HG02938 (cell line): ENCODE data around the gene HOXD4.

Source experiments
- ATAC-seq: cut with Tn5 transposase; IDR thresholded peaks from one replicate; pipeline ENCODE4 v1.9.1; 2021; ENCODE audit warnings: mild to moderate bottlenecking, moderate library complexity; ENCODE audit not compliant: unreplicated experiment

Gene HOXD4

DNA sequence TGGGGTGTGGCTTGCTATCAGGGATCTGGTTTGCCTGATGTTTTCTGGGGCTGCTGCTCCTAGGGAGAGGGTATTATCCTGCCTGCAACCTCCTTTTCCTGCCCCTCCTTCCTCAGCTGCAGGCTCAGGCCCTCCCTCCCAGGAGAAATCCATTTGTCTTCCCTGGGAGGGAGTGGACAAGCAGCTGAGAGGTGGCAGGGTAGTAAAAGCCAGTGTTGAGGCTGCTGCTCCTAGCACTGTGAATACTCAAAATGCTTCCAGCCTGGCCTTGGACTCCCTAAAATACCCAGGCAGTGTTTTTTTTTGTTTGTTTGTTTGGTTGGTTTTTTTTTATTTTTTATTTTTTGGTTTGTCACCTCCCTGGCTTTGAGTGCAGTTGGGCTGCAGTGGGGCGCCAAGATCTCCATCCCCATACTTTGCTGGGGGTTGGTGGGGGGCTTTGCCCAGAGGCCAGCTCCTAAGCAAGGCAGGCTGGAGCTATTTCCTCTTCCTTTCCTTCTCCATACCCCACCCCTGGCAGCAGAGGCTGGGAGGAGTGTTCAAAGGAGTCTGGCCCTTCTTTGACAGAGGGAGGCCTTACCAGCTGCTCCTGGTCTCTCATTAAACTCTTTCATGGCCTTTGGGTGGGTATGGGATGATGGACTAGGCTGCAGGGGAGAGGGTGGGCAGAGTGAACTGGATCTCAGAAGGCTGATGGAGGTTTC, 19.4 kb downstream of the HOXD4 start:
- no peak for ATAC-seq

DNA sequence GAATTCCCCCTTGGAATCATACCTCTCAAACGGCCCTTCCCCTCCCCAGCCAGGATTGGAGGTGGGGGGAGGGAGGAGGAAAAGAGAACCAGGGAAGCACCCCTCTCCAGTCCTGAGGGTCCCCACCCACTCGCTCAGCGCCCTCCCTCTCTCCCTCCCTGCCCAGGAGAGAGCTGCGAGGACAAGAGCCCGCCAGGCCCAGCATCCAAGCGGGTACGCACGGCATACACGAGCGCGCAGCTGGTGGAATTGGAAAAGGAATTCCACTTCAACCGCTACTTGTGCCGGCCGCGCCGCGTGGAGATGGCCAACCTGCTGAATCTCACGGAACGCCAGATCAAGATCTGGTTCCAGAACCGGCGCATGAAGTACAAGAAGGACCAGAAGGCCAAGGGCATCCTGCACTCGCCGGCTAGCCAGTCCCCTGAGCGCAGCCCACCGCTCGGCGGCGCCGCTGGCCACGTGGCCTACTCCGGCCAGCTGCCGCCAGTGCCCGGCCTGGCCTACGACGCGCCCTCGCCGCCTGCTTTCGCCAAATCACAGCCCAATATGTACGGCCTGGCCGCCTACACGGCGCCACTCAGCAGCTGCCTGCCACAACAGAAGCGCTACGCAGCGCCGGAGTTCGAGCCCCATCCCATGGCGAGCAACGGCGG, 20.1 kb downstream of the HOXD4 start:
- no peak for ATAC-seq

DNA sequence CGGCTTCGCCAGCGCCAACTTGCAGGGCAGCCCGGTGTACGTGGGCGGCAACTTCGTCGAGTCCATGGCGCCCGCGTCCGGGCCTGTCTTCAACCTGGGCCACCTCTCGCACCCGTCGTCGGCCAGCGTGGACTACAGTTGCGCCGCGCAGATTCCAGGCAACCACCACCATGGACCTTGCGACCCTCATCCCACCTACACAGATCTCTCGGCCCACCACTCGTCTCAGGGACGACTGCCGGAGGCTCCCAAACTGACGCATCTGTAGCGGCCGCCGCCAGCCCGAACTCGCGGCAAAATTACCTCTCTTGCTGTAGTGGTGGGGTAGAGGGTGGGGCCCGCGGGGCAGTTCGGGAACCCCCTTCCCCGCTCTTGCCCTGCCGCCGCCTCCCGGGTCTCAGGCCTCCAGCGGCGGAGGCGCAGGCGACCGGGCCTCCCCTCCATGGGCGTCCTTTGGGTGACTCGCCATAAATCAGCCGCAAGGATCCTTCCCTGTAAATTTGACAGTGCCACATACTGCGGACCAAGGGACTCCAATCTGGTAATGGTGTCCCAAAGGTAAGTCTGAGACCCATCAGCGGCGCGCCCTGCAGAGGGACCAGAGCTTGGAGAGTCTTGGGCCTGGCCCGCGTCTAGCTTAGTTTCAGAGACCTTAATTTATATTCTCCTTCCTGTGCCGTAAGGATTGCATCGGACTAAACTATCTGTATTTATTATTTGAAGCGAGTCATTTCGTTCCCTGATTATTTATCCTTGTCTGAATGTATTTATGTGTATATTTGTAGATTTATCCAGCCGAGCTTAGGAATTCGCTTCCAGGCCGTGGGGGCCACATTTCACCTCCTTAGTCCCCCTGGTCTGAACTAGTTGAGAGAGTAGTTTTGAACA, 20.9 kb downstream of the HOXD4 start:
- no peak for ATAC-seq

DNA sequence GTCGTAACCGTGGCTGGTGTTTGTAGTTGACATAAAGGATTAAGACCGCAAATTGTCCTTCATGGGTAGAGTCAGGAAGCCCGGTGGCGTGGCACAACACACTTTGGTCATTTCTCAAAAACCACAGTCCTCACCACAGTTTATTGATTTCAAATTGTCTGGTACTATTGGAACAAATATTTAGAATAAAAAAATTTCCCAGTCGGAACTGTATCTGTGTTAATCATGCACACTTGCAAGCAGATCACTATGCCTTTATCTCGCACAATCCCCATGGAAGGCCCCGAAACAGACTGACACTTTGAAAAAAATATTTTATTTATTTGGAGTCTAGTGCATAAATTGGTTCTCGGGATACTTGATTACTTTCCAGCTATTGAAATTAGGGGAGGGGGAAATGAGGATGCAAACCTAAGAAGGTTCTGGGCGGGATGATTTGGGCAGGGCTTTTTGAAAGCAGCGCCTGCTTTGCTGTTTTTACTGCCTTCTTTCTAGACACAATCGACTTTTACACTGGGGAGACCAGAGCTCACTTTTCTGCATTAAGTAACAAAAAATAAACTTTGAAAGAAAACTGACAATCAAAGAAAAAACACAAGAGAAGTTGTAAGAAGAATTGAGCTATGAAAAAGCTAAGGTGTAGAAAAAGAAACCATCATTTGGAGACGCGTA, 21.7 kb downstream of the HOXD4 start:
- ATAC-seq: no peak

DNA sequence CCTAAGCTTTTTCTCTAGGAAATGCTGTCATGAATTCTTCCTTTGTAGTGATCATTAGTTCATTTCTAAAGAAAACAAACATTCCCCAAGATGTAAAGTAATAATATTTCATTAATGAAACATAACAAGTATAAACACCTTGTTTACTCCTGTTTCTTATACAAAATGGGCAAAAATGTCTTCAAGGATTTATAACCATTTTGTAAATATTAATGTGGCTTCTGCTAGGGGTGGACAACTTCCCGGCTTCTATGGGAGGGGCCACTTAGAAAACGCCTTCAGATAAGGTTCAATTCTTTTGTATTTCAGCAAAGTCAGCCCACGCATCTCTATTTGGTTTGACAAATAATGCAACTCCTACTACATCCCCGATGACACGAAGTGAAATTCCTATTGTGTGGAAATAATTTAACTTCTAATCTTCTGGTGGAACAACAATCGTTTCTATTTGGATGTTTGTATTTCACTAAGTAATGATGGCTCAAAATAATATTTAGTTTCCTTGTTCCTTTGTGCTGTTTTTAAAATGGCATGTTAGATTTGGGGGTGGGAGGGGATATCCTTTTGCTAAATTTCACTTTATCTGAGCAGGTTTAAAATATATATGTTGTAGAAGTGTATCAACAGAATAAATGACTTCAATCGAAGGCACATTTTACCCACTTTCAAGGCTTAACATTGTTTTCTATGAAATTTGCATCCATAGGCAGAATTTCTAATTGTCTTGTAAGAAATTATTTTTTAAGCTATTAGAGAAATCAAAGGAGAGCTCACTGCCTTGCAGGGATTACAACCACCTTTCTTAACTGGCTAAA, 22.4 kb downstream of the HOXD4 start:
- ATAC-seq: no peak

DNA sequence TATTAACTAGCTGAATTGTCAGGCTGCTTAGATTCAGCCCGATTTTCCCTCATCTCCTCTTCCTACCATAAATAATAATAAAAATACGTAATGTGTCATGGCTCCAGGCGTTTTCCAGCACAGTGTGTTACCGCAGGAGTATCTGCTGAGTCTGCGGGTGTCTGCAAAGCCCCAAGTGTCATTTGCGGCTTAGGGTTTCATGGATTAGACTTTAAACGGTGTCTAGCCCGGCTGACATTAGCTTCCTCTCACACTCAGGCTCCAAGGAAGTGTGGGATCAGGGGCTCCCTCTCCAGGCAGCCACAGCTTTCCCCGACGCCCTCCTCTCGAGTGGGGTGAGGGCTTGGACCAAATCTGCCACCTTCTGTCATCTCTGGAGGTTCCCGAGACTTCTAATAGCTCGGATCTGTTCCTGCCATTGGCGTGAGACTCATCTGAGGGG, 23.1 kb downstream of the HOXD4 start:
- ATAC-seq: no peak

DNA sequence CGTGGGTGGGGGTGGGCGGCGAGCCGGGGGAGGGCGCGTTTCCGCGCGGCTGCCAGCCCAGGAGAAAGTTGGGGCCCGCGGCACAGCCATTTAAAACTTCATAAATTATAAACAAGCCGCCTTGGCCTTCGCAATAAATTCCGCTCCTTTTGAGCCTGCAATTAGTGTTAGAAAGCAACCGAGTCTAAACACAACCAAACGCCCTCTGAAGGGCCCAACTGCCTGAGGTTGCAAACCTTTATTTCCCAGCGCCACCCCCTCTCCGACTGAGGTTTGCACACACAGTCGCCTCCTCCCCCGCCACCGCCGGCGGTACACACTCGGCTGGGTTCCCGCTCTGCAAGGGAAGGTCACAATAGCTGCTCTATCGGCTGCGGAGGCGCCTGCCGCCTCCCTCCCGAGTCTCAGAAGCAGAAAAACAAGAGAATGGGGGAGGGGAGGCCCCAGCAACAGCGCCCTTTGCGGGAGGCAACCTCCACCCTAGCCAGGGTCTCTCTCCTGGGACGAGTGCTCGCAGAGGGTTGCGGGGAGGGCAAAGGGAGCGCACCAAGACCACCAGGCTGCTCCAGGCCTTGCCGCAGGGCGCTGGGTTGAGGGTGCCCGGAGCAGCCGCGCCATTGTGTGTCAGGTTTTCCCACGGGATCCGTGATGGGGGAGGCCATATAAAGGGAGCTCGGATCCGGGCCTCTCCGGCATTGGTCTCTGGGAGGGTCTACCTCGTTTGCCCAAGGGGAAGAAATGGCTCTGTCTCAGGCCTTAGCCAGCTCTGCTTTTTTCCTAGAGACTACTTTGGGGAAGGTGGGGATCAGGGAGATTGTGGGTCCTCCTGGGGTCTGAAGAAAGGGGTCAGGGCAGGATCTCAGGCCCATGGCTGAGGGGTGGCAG, 23.7 kb downstream of the HOXD4 start:
- ATAC-seq: no peak

DNA sequence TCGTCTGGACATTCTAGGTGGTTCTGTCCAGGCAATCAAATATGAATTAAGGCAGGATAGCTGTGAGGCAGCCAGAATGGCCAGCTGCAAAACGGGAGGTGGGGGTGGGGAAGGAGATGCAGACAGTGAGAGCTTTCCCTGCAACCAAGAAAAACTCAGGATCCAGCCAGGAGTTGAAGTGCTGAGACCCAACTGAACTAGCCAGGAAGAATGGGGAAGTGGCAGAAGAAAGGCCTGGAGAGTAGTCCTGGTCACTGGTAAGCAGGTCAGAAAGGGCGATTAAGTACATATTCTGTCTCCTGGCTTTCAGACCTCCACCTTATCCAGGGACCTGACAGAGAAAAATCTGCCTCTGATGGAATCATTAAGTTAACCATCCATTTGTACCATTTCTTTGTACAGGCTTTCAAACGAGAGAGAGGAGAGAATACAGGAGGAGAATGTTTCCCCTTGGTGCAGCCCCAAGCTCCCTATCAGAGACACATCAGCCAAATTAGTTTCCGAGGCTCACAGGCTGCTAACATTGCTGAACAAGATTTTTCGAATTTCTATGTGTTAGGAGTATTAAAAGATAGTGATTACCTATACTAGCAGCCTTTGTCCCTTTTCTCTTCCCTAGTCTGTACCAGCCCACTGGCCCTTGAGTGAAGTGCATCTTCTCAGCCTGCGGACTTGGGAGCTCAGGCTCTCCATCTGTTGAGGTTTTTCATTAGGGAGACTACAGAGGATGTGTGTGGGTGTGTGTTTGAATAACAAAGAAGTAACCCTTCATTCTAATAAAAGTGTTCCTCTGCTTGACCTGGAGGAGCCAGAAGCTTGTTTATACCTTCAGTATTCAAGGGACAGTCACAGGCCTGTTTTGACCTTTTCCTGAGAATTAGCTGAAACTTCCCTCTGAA, 24.6 kb downstream of the HOXD4 start:
- ATAC-seq: no peak

DNA sequence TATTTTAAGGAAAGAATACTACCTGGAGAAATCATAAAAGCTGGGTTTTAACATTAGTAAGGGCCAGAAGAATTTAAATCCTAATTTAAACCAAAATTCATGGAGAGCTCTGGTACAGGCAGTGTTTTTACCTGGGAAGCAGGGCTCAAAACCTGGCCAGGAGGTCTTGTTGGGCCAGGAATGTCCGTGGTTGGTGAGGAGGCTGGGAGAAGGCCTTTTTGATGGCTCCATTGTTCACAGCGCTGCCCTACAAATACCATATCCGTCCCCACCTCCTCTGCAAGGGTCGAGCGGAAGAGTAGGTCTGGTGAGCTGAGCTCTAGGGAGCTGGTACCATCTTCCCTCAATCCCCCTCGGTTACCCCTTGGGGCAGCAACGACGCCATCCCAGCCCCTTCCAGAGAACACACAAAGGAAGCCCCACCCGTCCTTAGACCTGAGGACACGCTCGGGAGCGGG, 26.3 kb downstream of the HOXD4 start:
- ATAC-seq: no peak

DNA sequence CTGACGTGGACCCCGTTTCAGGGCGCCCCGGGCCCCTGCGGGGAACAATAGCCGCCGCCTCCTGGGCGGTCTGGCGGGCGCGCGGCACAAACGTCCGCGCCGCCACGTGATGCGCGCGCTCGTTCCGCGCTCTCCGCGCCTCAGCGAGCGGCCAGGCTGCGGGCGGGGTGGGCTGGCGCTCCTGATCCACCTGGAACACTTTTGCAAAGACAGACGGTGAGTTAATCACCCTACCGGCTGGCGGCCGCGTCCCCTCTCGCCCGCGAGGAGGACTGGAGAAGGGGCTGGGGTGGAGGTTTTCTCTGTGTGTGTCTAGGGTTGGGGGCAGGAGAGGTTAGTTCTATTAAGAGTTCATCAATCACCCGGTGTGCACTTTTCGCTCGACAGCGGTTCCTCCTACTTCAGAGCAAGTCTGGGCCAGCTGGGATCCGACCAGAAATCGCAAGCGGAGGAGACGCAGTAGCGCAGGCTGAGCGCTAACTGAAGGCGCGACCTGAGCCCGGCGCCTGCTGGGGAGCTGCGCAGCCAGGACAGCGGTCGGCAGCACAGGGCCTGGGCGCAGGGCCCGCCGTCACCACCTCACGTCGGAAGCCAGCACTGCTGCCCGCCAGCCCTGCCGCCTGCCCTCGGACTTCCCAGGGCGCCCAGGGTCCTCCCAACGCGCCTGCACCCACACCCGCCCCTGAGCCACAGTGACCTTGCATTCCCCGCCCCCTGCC, 26.8 kb downstream of the HOXD4 start:
- no peak for ATAC-seq

DNA sequence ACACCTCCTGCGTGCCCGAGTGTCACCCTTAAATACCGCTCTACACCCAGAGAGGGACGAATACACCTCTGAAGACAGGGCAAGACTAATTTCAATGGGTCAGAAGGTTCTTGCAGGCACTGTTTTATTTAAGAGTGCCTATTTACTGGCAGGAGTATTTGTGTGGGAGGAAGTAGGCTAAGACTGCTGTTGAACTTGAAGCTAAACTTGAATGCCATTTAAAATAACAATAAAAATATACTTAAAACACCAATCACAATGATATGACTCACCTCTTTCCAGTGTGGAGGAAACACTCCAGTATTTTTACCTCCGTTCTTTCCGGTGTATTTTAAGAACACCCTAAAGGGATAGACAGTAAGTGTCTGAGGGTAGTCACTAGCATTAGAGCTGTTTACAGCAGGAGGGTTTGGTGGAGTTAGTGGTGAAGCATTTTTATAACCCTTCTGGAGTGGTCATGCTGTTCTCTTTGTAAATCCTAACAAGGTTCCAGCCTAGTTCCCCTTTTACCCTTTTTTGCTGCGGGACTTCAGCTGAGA, 27.5 kb downstream of the HOXD4 start:
- ATAC-seq: no peak

DNA sequence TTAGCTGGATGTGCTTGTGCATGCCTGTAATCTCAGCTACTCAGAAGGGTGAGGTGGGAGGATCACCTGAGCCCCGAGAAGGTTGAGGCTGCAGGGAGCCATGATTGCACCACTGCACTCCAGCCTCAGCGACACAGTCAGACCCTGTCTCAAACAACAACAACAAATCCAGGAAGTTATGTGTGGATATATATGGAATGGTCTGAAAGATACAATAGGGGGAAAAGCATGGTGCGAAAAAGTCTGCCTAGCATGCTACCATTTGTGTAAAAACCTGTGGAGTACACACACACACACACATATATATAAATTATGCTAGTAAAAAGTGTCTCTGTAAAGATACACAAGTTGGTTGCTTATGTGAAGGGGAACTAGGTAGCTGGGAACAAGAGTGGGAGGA, 30.2 kb downstream of the HOXD4 start:
- no peak for ATAC-seq

DNA sequence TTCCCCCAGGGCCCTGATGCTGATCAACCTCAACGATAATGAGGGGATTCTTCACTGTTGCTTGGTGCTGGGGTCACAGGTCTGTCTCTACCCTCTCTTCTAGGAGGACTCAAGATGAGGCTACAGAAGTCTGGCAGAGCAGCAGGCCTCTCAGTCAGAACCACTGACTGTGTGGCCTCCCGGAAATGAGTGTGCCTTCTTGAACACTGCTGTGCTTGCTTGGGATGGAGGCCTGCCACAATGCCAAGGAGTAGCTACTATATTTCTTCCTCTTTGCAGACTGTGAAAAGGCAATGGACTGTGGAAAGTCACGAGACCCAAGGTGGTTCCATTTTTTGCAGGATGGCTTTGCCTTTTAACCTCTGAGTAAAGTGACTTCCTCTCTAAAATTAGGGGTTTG, 31.3 kb downstream of the HOXD4 start:
- ATAC-seq: no peak

DNA sequence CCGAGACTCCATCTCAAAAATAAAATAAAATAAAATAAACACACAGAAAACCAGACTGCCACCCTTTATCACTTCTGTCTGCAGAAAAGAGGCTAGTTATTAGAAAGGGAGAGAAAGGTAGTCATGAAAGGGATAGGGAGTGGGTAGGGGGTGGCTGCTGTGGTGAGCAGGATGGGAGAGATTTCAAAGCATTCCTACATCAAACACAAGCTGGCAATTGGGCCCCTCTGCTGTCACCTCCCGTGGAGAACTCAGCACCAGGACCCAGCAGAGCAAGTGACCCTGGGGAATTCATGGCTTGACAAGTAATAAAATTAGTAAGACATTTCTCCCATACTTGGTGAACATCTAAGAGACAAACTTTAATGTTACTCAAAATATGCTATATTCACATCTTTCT, 33.4 kb downstream of the HOXD4 start:
- no peak for ATAC-seq

DNA sequence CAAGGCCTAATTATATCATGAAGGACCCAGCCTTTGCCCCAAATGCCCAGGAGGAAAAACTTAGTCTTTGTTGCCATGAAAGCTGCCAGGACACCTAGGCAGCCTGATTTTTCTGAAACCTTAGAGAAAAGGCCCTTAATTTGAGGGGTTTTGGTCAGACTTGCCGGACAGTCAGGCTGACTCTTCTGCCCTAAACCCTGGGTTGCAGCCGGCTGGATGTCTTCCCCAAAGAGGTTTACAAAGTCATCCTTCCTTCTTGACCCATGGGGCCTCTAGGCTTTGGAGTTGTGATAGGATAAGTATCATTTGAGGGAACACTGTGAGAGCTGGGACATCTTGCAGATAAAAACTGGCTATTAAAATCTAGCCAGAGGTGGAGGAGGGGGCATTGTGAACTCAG, 34.7 kb downstream of the HOXD4 start:
- ATAC-seq: no peak

DNA sequence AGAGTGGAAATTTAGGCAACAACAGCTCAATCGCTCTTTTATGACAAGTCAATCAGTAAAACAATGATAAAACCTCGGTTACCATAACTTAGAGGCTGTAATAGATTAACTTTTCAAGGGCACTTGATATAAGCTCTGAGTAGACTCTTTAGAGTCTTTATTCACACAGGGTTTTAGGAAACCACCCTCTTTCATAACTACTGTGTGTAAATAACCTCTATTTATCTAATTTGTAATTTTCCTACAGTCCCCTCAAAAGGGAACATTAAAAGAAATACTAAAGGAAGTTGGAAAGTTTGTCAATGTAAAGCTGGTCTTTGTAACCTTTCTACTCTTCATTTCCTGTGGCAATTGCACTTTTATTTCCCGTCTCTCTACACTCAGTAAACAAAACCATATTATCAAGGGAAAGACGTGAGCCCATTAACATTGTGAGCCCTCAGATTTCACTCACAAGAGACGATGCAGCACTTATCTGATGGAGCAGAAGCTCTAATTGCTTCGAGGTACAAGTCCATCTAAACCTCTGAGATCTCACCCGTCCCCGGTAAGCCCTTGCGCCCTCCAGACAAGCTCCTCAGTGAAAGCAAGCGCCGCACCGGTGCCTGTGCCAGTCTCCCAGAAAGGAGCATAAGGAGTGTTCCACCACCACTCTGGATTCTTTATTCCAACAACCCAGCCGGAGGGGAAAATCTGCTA, 36.0 kb downstream of the HOXD4 start:
- ATAC-seq: no peak
